Measurements from ENCODE around the gene ZBTB16. TPM values are rescaled to one million over a fixed set of nuclear protein-coding genes. Genes with fewer than 3 reads are reported as not detected.

Gene ZBTB16
- total and polyA plus RNA-seq, 2 donors (not counting 3 experiments of a cell fraction or from before 2014, with no cell fraction given), result 9.8 to 20.3 TPM

DNA sequence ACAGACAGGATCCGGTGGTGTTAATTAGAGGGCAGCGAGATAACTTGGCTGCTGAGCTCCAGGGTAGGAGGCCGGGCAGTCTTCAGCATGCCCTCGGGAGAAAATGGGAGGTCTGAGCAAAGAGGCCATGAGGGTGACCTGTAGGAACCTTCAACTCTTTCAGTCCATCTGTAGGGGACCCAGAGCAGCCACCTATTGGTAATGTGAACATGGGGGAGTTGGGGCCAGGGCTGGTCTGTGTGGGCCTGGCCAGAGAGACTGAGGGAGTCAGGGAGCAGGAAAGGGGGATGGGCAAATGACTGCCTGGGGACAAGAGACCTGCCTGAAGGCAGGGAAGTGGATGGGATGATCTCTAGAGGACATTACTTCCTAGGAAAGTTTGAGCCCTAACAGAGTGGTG, 135.6 kb downstream of the ZBTB16 start:
- Histone ChIP-seq H2AFZ (ENCODE audit: low read depth, low read length) (no peak overlapping the region), H3K4me1 (ENCODE audit: control insufficient read depth, extremely low read depth, insufficient read depth, low read length) (peaks cover 19% of the 10 kb centered on the region), H3K4me3 (replicated peaks in 1 of 3; ENCODE audit: insufficient read depth in 1 of 3, low read depth in 1 of 3, low read length in 3 of 3) (no peak overlapping the region), H3K36me3 (ENCODE audit: control insufficient read depth in 2 of 2, extremely low read depth in 1 of 2, insufficient read depth in 2 of 2, low read length in 2 of 2) (no peaks in the 10 kb centered on the region), H3K27ac (ENCODE audit: insufficient read depth, low read depth, low read length) (no peak overlapping the region), H3K4me2 (ENCODE audit: insufficient read depth, low read length) (no peak overlapping the region), H3K27me3 (ENCODE audit: control insufficient read depth in 2 of 2, insufficient read depth in 2 of 2, low read length in 2 of 2) (no peaks in the 10 kb centered on the region), H3K9me1 (replicated peaks; ENCODE audit: control insufficient read depth, extremely low read depth, insufficient read depth, low read length) (no peaks in the 10 kb centered on the region), H4K20me1 (replicated peaks; ENCODE audit: control insufficient read depth, extremely low read depth, insufficient read depth, low read length) (no peaks in the 10 kb centered on the region), H3K9me3 (replicated peaks; ENCODE audit: control insufficient read depth, insufficient read depth, low read length) (no peaks in the 10 kb centered on the region), H3K9ac (replicated peaks; ENCODE audit: extremely low read depth, insufficient read depth, low read length) (no peak overlapping the region), H3K79me2 (ENCODE audit: control insufficient read depth, insufficient read depth, low read length) (no peaks in the 10 kb centered on the region)
- DNase-seq (ENCODE audit: low read depth, low spot score) (no peak), FAIRE-seq (no peak)
- POLR2A ChIA-PET, result no interaction called here
- no peak for TF ChIP-seq POLR2A (IDR thresholded peaks at IDR 0.05; ENCODE audit: low read depth, low read length)
- dilution Hi-C loops (cut with MboI; ENCODE audit: extremely low pct_ligation_motif_present, low sequenced_read_pairs), result no loop called here
- intact Hi-C loops (cut with micrococcal nuclease), result no loop called here
- CTCF ChIA-PET, result no interaction called here
- BruUV-seq (replicated peaks), result no TSS peak

DNA sequence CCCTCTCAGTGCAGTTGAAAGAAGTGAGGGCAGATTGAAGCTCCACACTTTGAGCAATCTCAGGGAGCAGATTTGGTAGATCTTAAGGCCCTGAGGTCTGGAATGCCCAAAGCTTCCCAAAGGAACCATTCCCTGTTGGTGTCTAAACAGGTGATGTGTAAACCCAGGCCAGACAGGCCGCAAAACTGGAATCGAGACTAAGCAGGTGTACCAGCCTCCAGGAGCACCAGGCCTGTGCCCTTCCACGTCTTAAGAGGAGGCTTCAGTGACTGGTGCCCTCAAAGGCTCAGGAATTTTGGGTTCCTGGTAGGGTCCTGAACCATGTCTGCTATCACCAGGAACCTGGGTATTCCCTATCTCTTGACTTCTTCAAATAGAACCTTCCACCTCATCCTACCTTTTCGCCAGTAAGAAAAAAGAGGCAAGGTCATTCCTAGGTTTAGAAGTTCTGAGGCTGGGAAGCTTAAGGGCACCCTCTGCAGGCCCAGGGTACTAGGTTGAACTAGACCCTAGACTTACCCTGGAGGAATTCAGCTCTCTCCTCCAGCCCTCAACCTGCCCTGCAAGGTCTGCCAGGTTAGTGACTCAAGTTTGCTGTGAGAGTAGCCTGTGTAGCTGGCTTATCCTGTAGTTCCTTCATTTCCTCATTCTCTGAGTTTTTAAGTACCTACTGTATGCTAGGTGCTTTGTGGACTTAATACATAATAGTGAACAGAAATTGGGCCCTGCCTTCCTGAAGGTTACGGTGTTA, 136.6 kb downstream of the ZBTB16 start:
- BruUV-seq (replicated peaks), result no TSS peak
- H3K9ac ChIP-seq (replicated peaks; ENCODE audit: extremely low read depth, insufficient read depth, low read length), result no peak overlapping the region
- FAIRE-seq, result no peak
- no peaks in the 10 kb centered on the region for H3K36me3 ChIP-seq (ENCODE audit: control insufficient read depth in 2 of 2, extremely low read depth in 1 of 2, insufficient read depth in 2 of 2, low read length in 2 of 2)
- CTCF ChIA-PET, result interaction anchor here (0.6 to 1.4 kb wide), 6 partner anchors 13 to 152 kb away, joined by 3 to 9 read pairs (median 4); partner anchors contain the start of gene ZBTB16
- intact Hi-C loops (cut with micrococcal nuclease), result no loop called here
- TF ChIP-seq FOS (IDR thresholded peaks at IDR 0.05; ENCODE audit: borderline replicate concordance, insufficient read depth, low read length), result no peak
- TF ChIP-seq, protein P1, sequence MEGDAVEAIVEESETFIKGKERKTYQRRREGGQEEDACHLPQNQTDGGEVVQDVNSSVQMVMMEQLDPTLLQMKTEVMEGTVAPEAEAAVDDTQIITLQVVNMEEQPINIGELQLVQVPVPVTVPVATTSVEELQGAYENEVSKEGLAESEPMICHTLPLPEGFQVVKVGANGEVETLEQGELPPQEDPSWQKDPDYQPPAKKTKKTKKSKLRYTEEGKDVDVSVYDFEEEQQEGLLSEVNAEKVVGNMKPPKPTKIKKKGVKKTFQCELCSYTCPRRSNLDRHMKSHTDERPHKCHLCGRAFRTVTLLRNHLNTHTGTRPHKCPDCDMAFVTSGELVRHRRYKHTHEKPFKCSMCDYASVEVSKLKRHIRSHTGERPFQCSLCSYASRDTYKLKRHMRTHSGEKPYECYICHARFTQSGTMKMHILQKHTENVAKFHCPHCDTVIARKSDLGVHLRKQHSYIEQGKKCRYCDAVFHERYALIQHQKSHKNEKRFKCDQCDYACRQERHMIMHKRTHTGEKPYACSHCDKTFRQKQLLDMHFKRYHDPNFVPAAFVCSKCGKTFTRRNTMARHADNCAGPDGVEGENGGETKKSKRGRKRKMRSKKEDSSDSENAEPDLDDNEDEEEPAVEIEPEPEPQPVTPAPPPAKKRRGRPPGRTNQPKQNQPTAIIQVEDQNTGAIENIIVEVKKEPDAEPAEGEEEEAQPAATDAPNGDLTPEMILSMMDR (IDR thresholded peaks at IDR 0.05; ENCODE audit: extremely low read depth in 1 of 2, insufficient read depth in 1 of 2, low read depth in 1 of 2, low read length in 2 of 2), result no peak
- no peak for TF ChIP-seq GATA2 (IDR thresholded peaks at IDR 0.05; ENCODE audit: insufficient read depth, insufficient read length, low read depth, low read length)
- TF ChIP-seq, protein P2, sequence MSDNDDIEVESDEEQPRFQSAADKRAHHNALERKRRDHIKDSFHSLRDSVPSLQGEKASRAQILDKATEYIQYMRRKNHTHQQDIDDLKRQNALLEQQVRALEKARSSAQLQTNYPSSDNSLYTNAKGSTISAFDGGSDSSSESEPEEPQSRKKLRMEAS (IDR thresholded peaks at IDR 0.05; ENCODE audit: insufficient read depth, insufficient read length), result no peak
- TF ChIP-seq POLR2AphosphoS5 (IDR thresholded peaks at IDR 0.05; ENCODE audit: insufficient read depth, low read depth, low read length), result no peak
- TF ChIP-seq EZH2 (IDR thresholded peaks at IDR 0.05; ENCODE audit: borderline replicate concordance, low read depth, low read length, severe bottlenecking), result no peak
- TF ChIP-seq MYC (IDR thresholded peaks at IDR 0.05; ENCODE audit: low read depth, low read length), result no peak
- no peak for TF ChIP-seq POLR2A (IDR thresholded peaks at IDR 0.05; ENCODE audit: low read depth, low read length)
- no peak for TF ChIP-seq JUN (IDR thresholded peaks at IDR 0.05; ENCODE audit: borderline replicate concordance, insufficient read depth, insufficient read length, low read depth)
- dilution Hi-C loops (cut with MboI; ENCODE audit: extremely low pct_ligation_motif_present, low sequenced_read_pairs), result no loop called here
- no peaks in the 10 kb centered on the region for H4K20me1 ChIP-seq (replicated peaks; ENCODE audit: control insufficient read depth, extremely low read depth, insufficient read depth, low read length)
- H3K9me1 ChIP-seq (replicated peaks; ENCODE audit: control insufficient read depth, extremely low read depth, insufficient read depth, low read length), result no peaks in the 10 kb centered on the region
- no peak for DNase-seq (ENCODE audit: low read depth, low spot score)
- no peak overlapping the region for H3K27ac ChIP-seq (ENCODE audit: insufficient read depth, low read depth, low read length)
- no peaks in the 10 kb centered on the region for H3K9me3 ChIP-seq (replicated peaks; ENCODE audit: control insufficient read depth, insufficient read depth, low read length)
- no peaks in the 10 kb centered on the region for H3K79me2 ChIP-seq (ENCODE audit: control insufficient read depth, insufficient read depth, low read length)
- H3K4me2 ChIP-seq (ENCODE audit: insufficient read depth, low read length), result no peak overlapping the region
- H2AFZ ChIP-seq (ENCODE audit: low read depth, low read length), result no peak overlapping the region
- H3K4me3 ChIP-seq (replicated peaks in 1 of 3; ENCODE audit: insufficient read depth in 1 of 3, low read depth in 1 of 3, low read length in 3 of 3), result no peak overlapping the region
- H3K4me1 ChIP-seq (ENCODE audit: control insufficient read depth, extremely low read depth, insufficient read depth, low read length), result peaks cover 19% of the 10 kb centered on the region
- H3K27me3 ChIP-seq (ENCODE audit: control insufficient read depth in 2 of 2, insufficient read depth in 2 of 2, low read length in 2 of 2), result no peaks in the 10 kb centered on the region
- POLR2A ChIA-PET, result interaction anchor here (1.2 kb wide), 1 partner anchor 24 kb away, joined by 3 read pairs; no protein-coding TSS in a partner anchor

Data from endothelial cell of umbilical vein (primary cell).